HFFc6 (cell line): ENCODE results near the gene PACSIN1. TPM values are rescaled to one million over a fixed set of nuclear protein-coding genes. Genes with fewer than 3 reads are reported as not detected.

ENCODE experiments used
- DNase-seq: peaks from one replicate; pipeline ENCODE4 v3.0.0-alpha.2; 2018
- H3K27ac Mint-ChIP-seq: 2 replicates; pipeline ENCODE4 v1.8.0; 2020; ENCODE audit warnings: mild to moderate bottlenecking, mixed read lengths
- H3K27me3 Mint-ChIP-seq: 2 replicates; pipeline ENCODE4 v1.8.0; 2021; ENCODE audit warnings: mild to moderate bottlenecking, moderate library complexity, mixed read lengths; ENCODE audit not compliant: insufficient read depth
- H3K36me3 Mint-ChIP-seq: 2 replicates; pipeline ENCODE4 v1.8.0; 2021; ENCODE audit warnings: low read depth, mixed read lengths
- H3K4me1 Mint-ChIP-seq: 2 replicates; pipeline ENCODE4 v1.8.0; 2020; ENCODE audit warnings: low read depth, mixed read lengths
- H3K4me3 Mint-ChIP-seq: 2 replicates; pipeline ENCODE4 v1.8.0; 2020; ENCODE audit warnings: mild to moderate bottlenecking, moderate library complexity, mixed read lengths
- H3K9me3 Mint-ChIP-seq: 2 replicates; pipeline ENCODE4 v1.8.0; 2020; ENCODE audit warnings: mild to moderate bottlenecking, mixed read lengths
- CTCF ChIP-seq: fragments of 200-600 bp; sonication (generic); IDR thresholded peaks from 2 replicates; pipeline ENCODE4 v1.5.0; 2021; ENCODE audit warnings: antibody characterized with exemption, mild to moderate bottlenecking
- total RNA-seq, 6 experiments: library from RNA; stranded (reverse); fragmentation: NEBNext Ultra II Directional; extraction: Animal tissue kit (Norgen Biotek cat#: 25700); gene quantifications; 2 replicates in 1 of 6; 3 replicates in 5 of 6; pipeline ENCODE4 v1.2.3, GENCODE V29; 2021

The PACSIN1 gene
- total RNA-seq, 6 experiments from 2014 or later, result not detected

GRCh38 chr6:34520645-34521462 is 55.0 kb downstream of the PACSIN1 start:
- Mint-ChIP-seq H3K27me3 (peaks cover 13% of the 10 kb centered on the region), H3K9me3 (no peaks in the 10 kb centered on the region), H3K4me3 (no peak overlapping the region), H3K4me1 (no peaks in the 10 kb centered on the region), H3K36me3 (no peaks in the 10 kb centered on the region), H3K27ac (no peak overlapping the region)
- DNase-seq, result no peak
- TF ChIP-seq CTCF, result no peak

- Mint-ChIP-seq H3K9me3 (no peaks in the 10 kb centered on the region), H3K27me3 (peaks cover 11% of the 10 kb centered on the region), H3K4me3 (no peak overlapping the region), H3K4me1 (no peaks in the 10 kb centered on the region), H3K36me3 (no peaks in the 10 kb centered on the region), H3K27ac (no peak overlapping the region)
- no peak for DNase-seq
- TF ChIP-seq CTCF, result no peak
Observed at GRCh38 chr6:34521463-34522285, 55.8 kb downstream of the PACSIN1 start.

GRCh38 chr6:34522761-34523160 is 56.9 kb downstream of the PACSIN1 start:
- Mint-ChIP-seq H3K9me3 (no peaks in the 10 kb centered on the region), H3K36me3 (no peaks in the 10 kb centered on the region), H3K27me3 (peaks cover 5% of the 10 kb centered on the region), H3K27ac (no peak overlapping the region), H3K4me1 (peaks cover 6% of the 10 kb centered on the region), H3K4me3 (no peak overlapping the region)
- no peak for TF ChIP-seq CTCF
- DNase-seq, result no peak

GRCh38 chr6:34523441-34524206 is 57.7 kb downstream of the PACSIN1 start:
- no peak for DNase-seq
- Mint-ChIP-seq H3K27ac (no peak overlapping the region), H3K36me3 (no peaks in the 10 kb centered on the region), H3K27me3 (peaks cover 3% of the 10 kb centered on the region; the same call in 1 of the 2 replicates), H3K4me3 (no peak overlapping the region), H3K4me1 (peaks cover 7% of the 10 kb centered on the region), H3K9me3 (no peaks in the 10 kb centered on the region)
- TF ChIP-seq CTCF, result no peak

- TF ChIP-seq CTCF, result no peak
- no peak overlapping the region for H3K4me3 Mint-ChIP-seq
Observed at GRCh38 chr6:34524499-34524898, 58.6 kb downstream of the PACSIN1 start.

More at GRCh38 chr6:34524499-34524898, 58.6 kb downstream of the PACSIN1 start:
- Mint-ChIP-seq H3K9me3 (no peaks in the 10 kb centered on the region), H3K36me3 (no peaks in the 10 kb centered on the region), H3K27ac (no peak overlapping the region), H3K27me3 (peaks cover 7% of the 10 kb centered on the region), H3K4me1 (peaks cover 7% of the 10 kb centered on the region)
- DNase-seq, result no peak
